ENCODE results near the gene TBC1D9B.

- TF ChIP-seq CTCF (IDR thresholded peaks at IDR 0.05) (no peak), POLR2A (IDR thresholded peaks at IDR 0.05) (no peak)
Measured at GRCh38 chr5:179914032-179914755, 6.5 kb upstream of the TBC1D9B start.
